Activated T-cell treated with anti-CD3 and anti-CD28 coated beads, Interleukin-2, amount 50 U/mL, for 72 hours (primary cell): ENCODE data around the gene SLC15A4. TPM values are rescaled to one million over a fixed set of nuclear protein-coding genes. Genes with fewer than 3 reads are reported as not detected.

Source experiments
- ATAC-seq, 2 donors: fragments of 150-1000 bp; cut with Tn5 transposase; replicated peaks in 1 of 2; 2 replicates each; pipeline ENCODE4 v1.10.0; 2021; ENCODE audit warnings: moderate library complexity in 2 of 2, mild to moderate bottlenecking in 1 of 2
- DNase-seq, 2 donors: peaks; one replicate each; pipeline ENCODE4 v3.0.0; 2021 to 2022; ENCODE audit warnings: mixed read lengths in 1 of 2
- H3K27ac Mint-ChIP-seq: one replicate; pipeline ENCODE4 v1.8.0; 2022; ENCODE audit warnings: mild to moderate bottlenecking, moderate library complexity, mixed read lengths
- H3K27me3 Mint-ChIP-seq: one replicate; pipeline ENCODE4 v1.8.0; 2022; ENCODE audit warnings: low read depth, mixed read lengths
- H3K36me3 Mint-ChIP-seq, 2 donors: one replicate each; pipeline ENCODE4 v1.8.0; 2022; ENCODE audit warnings: mixed read lengths in 2 of 2, mild to moderate bottlenecking in 1 of 2; ENCODE audit not compliant: insufficient read depth in 2 of 2
- H3K4me1 Mint-ChIP-seq: one replicate; pipeline ENCODE4 v1.8.0; 2022; ENCODE audit warnings: low read depth, mixed read lengths
- H3K4me3 Mint-ChIP-seq, 2 donors: one replicate each; pipeline ENCODE4 v1.8.0; 2022; ENCODE audit warnings: mild to moderate bottlenecking in 2 of 2, mixed read lengths in 2 of 2, moderate library complexity in 2 of 2
- H3K9me3 Mint-ChIP-seq, 2 donors: one replicate each; pipeline ENCODE4 v1.8.0; 2022; ENCODE audit warnings: mixed read lengths in 2 of 2
- total RNA-seq, 2 donors: library from RNA; stranded (reverse); gene quantifications; one replicate each; pipeline ENCODE4 v1.2.3, GENCODE V29; 2022

The SLC15A4 gene
- total RNA-seq, 2 donors from 2014 or later, result 19.4 to 19.8 TPM

GRCh38 chr12:128830505-128830893, 6.7 kb upstream of the SLC15A4 start:
- Mint-ChIP-seq H3K36me3 (peaks cover 2 to 3% of the 10 kb centered on the region in 2 donors), H3K4me1 (peaks cover 14% of the 10 kb centered on the region), H3K27ac (peak overlapping the region; percentile 69), H3K4me3 (peak overlapping the region; percentile 40 to 80), H3K27me3 (peaks cover 24% of the 10 kb centered on the region), H3K9me3 (peaks cover 0 to 1% of the 10 kb centered on the region in 2 donors)
- DNase-seq, result no peak
- peak; percentile 25 to 41 for ATAC-seq

- Mint-ChIP-seq H3K27me3 (peaks cover 19% of the 10 kb centered on the region), H3K4me1 (peaks cover 16% of the 10 kb centered on the region), H3K36me3 (peaks cover 2 to 3% of the 10 kb centered on the region in 2 donors), H3K27ac (peak overlapping the region; percentile 55), H3K9me3 (peaks cover 0 to 1% of the 10 kb centered on the region in 2 donors), H3K4me3 (peak overlapping the region; percentile 51 to 80)
- DNase-seq (peak; percentile 24 to 40), ATAC-seq (peak; percentile 94 to 96)
Observed at GRCh38 chr12:128829861-128830504, 6.2 kb upstream of the SLC15A4 start.

- peaks cover 2 to 3% of the 10 kb centered on the region in 2 donors for H3K36me3 Mint-ChIP-seq
- H3K4me3 Mint-ChIP-seq, result no peak overlapping the region
- no peak overlapping the region for H3K27ac Mint-ChIP-seq
- ATAC-seq (no peak), DNase-seq (no peak)
- peaks cover 21% of the 10 kb centered on the region for H3K4me1 Mint-ChIP-seq
- peaks cover 18% of the 10 kb centered on the region for H3K27me3 Mint-ChIP-seq
- H3K9me3 Mint-ChIP-seq, result peaks cover 0 to 1% of the 10 kb centered on the region in 2 donors
Observed at GRCh38 chr12:128827724-128828123, 4.0 kb upstream of the SLC15A4 start.

- Mint-ChIP-seq H3K9me3 (peaks cover 0 to 1% of the 10 kb centered on the region in 2 donors), H3K4me1 (peaks cover 35% of the 10 kb centered on the region), H3K4me3 (no peak overlapping the region), H3K36me3 (peaks cover 5% of the 10 kb centered on the region in 2 donors), H3K27me3 (peaks cover 18% of the 10 kb centered on the region), H3K27ac (no peak overlapping the region)
- ATAC-seq (no peak), DNase-seq (no peak)
Observed at GRCh38 chr12:128825835-128826234, 2.1 kb upstream of the SLC15A4 start.

GRCh38 chr12:128823216-128823915, 392 bp downstream of the SLC15A4 start:
- peaks cover 5% of the 10 kb centered on the region in 2 donors for H3K36me3 Mint-ChIP-seq
- H3K27me3 Mint-ChIP-seq, result no peaks in the 10 kb centered on the region
- DNase-seq (peak in 1 of 2 donors; percentile 47), ATAC-seq (peak; percentile 38 to 50)
- peaks cover 0 to 1% of the 10 kb centered on the region in 2 donors for H3K9me3 Mint-ChIP-seq
- peak overlapping the region; percentile 84 to 87 for H3K4me3 Mint-ChIP-seq
- H3K4me1 Mint-ChIP-seq, result peaks cover 40% of the 10 kb centered on the region
- H3K27ac Mint-ChIP-seq, result peak overlapping the region; percentile 60

GRCh38 chr12:128820723-128821432, 2.9 kb downstream of the SLC15A4 start:
- Mint-ChIP-seq H3K36me3 (peaks cover 2 to 3% of the 10 kb centered on the region in 2 donors), H3K9me3 (no peaks in the 10 kb centered on the region), H3K27ac (peak overlapping the region; percentile 32), H3K27me3 (no peaks in the 10 kb centered on the region), H3K4me3 (peak overlapping the region; percentile 40 to 80), H3K4me1 (peaks cover 61% of the 10 kb centered on the region)
- DNase-seq, result no peak
- ATAC-seq, result no peak

- peaks cover 61% of the 10 kb centered on the region for H3K4me1 Mint-ChIP-seq
- peaks cover 2 to 3% of the 10 kb centered on the region in 2 donors for H3K36me3 Mint-ChIP-seq
- no peak overlapping the region for H3K4me3 Mint-ChIP-seq
- no peak overlapping the region for H3K27ac Mint-ChIP-seq
- H3K27me3 Mint-ChIP-seq, result no peaks in the 10 kb centered on the region
- DNase-seq, result no peak
- H3K9me3 Mint-ChIP-seq, result no peaks in the 10 kb centered on the region
- ATAC-seq, result no peak
Observed at GRCh38 chr12:128820253-128820652, 3.5 kb downstream of the SLC15A4 start.

- ATAC-seq (no peak), DNase-seq (no peak)
- H3K4me3 Mint-ChIP-seq, result no peak overlapping the region
- no peaks in the 10 kb centered on the region for H3K27me3 Mint-ChIP-seq
- no peak overlapping the region for H3K27ac Mint-ChIP-seq
- peaks cover 54% of the 10 kb centered on the region for H3K4me1 Mint-ChIP-seq
- H3K9me3 Mint-ChIP-seq, result no peaks in the 10 kb centered on the region
- peaks cover 4 to 9% of the 10 kb centered on the region in 2 donors for H3K36me3 Mint-ChIP-seq
Observed at GRCh38 chr12:128819293-128820144, 4.2 kb downstream of the SLC15A4 start.

GRCh38 chr12:128818065-128819022, 5.4 kb downstream of the SLC15A4 start:
- peaks cover 61% of the 10 kb centered on the region for H3K4me1 Mint-ChIP-seq
- no peaks in the 10 kb centered on the region for H3K27me3 Mint-ChIP-seq
- no peaks in the 10 kb centered on the region for H3K9me3 Mint-ChIP-seq
- H3K36me3 Mint-ChIP-seq, result peaks cover 9 to 14% of the 10 kb centered on the region in 2 donors
- H3K27ac Mint-ChIP-seq, result peak overlapping the region; percentile 52
- DNase-seq (no peak), ATAC-seq (no peak)
- H3K4me3 Mint-ChIP-seq, result peak overlapping the region; percentile 48 to 54

GRCh38 chr12:128817111-128818015, 6.4 kb downstream of the SLC15A4 start:
- DNase-seq, result no peak
- Mint-ChIP-seq H3K4me3 (peak overlapping the region; percentile 9 to 54), H3K27me3 (no peaks in the 10 kb centered on the region), H3K27ac (peak overlapping the region; percentile 56), H3K4me1 (peaks cover 70% of the 10 kb centered on the region), H3K36me3 (peaks cover 10 to 18% of the 10 kb centered on the region in 2 donors), H3K9me3 (no peaks in the 10 kb centered on the region)
- ATAC-seq, result peak; percentile 46 to 55

- Mint-ChIP-seq H3K27ac (no peak overlapping the region), H3K27me3 (no peaks in the 10 kb centered on the region), H3K36me3 (peaks cover 10 to 15% of the 10 kb centered on the region in 2 donors), H3K9me3 (no peaks in the 10 kb centered on the region), H3K4me1 (peaks cover 71% of the 10 kb centered on the region), H3K4me3 (no peak overlapping the region)
- no peak for ATAC-seq
- DNase-seq, result no peak
Observed at GRCh38 chr12:128816643-128816920, 7.2 kb downstream of the SLC15A4 start.
